HG03108 (cell line): ENCODE results near the gene TAAR5.
"Not testable (repeated sequence)": the region's sequence is repeated elsewhere in the genome, so short reads cannot be mapped to it uniquely, and the experiment has no call there.

Experiments used
- ATAC-seq: cut with Tn5 transposase; IDR thresholded peaks from one replicate; pipeline ENCODE4 v1.9.1; 2021; ENCODE audit warnings: moderate library complexity; ENCODE audit not compliant: unreplicated experiment

TAAR5 gene

GRCh38 chr6:132571774-132572173 is 17.8 kb downstream of the TAAR5 start:
- ATAC-seq: no peak

- no peak for ATAC-seq
Observed at GRCh38 chr6:132570221-132570777, 19.2 kb downstream of the TAAR5 start, which contains the start of gene TAAR6. Gene TAAR6, plus strand, starts transcription at chr6:132570322. Its CDS starts 0 bp downstream, at chr6:132570322.

- ATAC-seq: no peak
Observed at GRCh38 chr6:132569170-132569569, 20.4 kb downstream of the TAAR5 start.

- ATAC-seq: no peak
Observed at GRCh38 chr6:132568611-132569010, 20.9 kb downstream of the TAAR5 start.

- ATAC-seq: no peak
Observed at GRCh38 chr6:132567566-132567965, 22.0 kb downstream of the TAAR5 start.

GRCh38 chr6:132566404-132566803 is 23.1 kb downstream of the TAAR5 start:
- no peak for ATAC-seq

- ATAC-seq: not testable (repeated sequence)
Observed at GRCh38 chr6:132560087-132560486, 29.5 kb downstream of the TAAR5 start.

GRCh38 chr6:132552372-132552771 is 37.2 kb downstream of the TAAR5 start, which contains the start of gene TAAR8:
Gene TAAR8, plus strand, starts transcription at chr6:132552672. Its CDS starts 21 bp downstream, at chr6:132552693.
- ATAC-seq: no peak

GRCh38 chr6:132551214-132551613 is 38.3 kb downstream of the TAAR5 start:
- no peak for ATAC-seq

- no peak for ATAC-seq
Observed at GRCh38 chr6:132548746-132549463, 40.6 kb downstream of the TAAR5 start.

- ATAC-seq: no peak
Observed at GRCh38 chr6:132544826-132545225, 44.7 kb downstream of the TAAR5 start.
